Endometrium (tissue), 2 donors: ENCODE data around the gene ASTN1.

Experiments used
- FAIRE-seq: peaks from 2 replicates; lab custom pipeline; 2012; peaks lifted over from hg19 to GRCh38; lab: Jason Lieb, UNC
- donor health status: control.
- donor health status: control.

ASTN1 gene

DNA sequence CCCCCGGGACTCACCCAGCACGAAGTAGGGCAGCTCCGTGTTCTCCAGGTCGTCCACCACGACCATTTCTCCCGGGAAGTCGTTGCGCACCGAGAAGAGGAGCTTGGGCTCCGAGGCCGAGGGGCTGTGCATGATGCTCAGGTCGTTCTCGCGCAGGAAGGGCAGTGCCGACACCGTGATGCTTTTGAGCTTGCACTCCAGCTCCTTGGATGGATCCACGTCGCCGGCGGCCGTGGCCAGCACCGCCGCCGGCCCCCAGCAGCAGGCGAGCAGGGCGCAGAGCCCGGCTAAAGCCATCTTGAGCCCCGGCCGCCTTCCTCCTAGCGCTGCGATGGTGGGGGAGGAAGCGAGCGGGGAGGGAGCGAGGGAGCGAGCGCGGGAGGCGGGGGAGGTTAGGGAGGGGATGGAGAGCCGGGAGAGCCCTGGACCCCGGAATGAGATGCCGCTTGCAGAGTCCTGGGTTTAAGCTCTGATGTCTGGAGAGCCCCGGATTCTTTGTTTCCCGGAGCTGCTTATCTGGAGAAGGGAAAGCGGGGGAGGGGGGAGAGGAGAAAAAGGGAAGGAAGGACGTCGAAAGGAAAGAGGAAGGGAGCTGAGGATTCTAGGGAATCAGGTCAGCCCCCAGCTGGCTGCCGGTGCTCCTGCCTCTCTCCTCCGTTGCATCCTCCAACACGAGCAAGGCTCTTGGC is at the start of gene ASTN1:
Gene ASTN1 (minus strand): TSS at position 333 of the 689 bp plus-strand sequence. CDS start 36 bp downstream, at position 297.
- no peak for FAIRE-seq

DNA sequence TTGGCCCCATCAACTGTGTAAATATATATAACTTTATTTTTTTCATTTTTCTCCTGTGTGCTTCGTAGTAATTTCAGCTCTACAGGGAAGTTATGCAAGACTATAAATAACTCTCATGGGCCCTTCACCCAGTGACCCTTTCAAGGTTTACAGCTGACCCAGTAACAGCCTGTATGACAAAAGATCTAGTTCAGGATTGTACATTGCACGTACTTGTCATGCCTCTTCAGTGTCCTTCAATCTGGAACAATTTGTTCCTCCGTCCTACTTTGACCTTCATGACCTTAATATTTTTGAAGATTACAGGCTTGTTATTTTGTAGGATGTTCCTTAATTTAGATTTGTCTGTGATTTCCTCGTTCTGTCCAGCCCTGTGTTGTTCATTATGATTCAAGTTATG is 46.7 kb upstream of the ASTN1 start:
- FAIRE-seq: no peak

DNA sequence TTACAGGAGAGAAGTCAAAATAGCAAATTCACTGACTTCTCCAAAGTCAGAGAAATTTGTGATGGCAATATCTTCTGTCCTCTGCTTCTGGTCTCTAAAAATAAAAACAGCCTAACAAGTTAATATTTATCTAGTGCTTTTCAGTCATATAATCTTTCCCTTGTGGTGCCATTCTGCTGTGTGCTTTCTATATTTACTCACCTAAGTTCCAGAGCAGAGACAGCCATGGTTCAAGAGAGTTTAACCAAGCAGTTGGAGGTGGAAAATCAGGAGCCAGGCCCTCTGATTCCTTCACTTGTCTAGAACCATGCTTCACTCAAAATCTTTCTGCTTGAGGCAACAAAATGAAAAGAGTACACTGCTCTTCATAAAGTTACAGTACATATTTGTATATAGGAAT is 45.6 kb upstream of the ASTN1 start:
- FAIRE-seq: no peak

DNA sequence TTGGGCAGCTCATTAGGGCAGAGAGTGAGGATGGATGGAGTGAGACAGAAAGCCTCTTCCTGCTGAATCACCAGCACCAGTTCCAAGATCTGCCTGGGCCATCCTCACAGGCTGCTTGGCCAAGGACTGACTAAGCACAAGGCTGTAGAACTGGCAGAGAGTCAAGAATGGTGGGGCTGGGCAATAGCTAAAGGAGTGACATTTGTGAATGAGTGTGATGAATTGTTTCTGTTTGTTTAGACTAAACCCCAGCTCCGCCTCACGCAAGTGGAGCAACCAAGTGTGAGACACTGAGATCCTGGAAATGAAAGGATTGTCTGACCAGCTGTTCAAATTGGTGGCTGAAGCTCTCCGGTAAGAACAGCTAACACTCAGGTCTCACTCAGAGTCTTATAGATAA is 44.8 kb upstream of the ASTN1 start:
- FAIRE-seq: no peak

DNA sequence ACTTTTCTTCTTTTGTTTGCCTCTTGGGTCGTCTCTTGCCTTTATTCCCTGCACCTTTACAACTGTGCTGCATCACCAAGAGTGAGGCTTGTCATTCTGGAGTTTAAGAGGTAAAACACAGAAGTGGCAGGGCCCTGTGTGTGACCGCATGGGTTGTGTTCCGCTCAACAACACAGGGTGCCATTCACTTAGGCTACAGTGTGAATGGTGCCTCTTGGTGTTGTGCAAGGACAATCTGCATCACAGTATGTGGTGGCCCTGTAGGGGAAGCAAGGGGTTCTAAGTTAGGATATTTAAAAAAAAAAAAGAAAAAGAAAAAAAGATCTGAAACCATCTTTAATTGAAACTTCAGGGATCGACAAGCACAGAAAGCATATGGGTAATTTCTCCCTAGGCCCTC is 44.4 kb upstream of the ASTN1 start:
- FAIRE-seq: no peak

DNA sequence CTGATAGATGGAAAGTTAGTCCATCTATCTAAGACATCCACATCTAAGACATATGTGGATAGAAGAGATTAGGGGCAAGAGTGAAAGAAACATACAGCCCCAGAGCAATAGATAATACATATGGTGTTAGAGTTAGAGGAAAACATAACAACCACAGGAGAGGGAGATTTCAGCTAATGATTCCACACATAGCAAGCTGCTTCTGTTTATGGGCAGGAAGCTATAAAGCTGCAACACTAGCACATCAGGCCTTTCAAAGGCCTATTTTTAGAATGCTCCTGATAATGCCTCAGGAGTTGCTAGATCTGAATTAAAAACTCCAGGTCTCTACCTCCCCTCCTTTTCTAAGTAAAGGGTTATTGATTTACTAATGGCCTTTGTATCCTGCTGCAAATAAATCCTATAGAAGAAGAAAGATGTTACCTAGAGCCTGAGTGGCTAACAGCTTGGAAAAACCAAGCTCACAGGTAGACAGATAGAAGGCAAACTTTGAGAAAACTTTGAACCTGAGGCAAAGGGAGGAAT is 42.4 kb upstream of the ASTN1 start:
- FAIRE-seq: no peak

DNA sequence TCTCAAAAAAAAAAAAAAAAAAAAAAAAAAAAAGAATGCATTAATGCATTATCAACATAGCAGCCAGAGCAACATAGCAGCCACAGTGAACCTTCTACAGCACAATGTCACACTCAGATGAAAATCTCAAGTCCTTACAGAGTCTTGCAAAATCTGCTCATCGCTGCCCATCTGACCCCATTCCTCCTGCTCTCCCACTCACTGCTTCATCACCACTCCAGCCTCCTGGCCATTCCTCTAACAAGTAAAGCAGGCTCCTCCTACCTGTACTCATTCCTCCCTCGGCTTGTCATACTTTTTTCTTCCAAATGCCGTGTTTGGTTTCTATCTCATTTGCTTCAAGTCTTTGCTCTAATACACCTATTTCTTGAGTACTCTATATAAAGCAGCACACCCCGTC is 35.8 kb upstream of the ASTN1 start:
- FAIRE-seq: no peak

DNA sequence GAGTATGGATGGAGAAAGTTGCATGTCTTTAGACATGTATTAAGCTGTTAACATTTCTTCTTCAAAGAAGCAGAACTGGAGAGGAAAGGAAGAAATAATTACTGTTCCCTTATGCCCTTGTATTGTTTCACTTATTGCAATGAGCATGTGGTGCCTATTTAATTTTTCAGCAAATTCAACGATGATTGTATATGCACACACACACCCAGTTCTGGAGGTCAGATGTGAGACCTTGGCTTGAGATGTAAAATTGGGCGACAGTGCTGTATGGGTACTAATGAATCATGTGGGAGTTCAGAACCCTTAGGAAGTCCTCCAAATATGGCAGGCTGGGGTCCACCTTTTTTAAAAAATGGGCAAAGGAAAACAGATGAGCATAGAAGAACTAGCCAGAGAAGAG is 33.7 kb upstream of the ASTN1 start:
- FAIRE-seq: no peak

DNA sequence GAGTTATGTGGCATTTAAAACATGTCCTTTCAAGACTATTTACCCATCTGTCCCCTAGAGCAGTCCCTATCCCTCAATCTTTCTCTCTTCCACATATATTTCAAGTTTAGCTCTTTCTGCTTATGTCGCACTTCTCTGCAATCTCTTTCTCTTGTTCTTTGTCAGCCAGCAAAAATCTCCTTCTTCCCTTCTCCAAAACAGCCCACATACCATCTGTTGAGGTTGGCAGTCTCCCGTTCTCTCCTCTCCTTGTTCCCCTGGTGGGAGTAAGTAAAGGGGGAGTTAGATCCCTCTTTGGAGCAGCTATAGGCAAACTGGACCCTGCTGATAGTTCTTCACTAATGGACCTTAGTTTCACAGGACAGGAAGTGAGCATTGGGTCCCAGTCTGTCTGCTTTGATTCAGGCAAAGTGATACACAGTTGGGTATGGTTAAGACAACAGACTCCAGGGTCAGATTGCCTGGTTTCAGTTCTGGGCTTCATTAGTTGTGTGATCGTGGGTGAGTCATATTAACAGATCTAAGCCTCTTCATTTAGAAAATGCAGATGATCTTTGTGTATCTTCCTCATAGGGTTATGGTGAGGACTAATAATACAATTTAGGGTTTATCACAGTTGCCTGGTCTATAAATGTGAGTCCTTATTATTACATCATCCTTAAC is 25.9 kb upstream of the ASTN1 start:
- FAIRE-seq: no peak

DNA sequence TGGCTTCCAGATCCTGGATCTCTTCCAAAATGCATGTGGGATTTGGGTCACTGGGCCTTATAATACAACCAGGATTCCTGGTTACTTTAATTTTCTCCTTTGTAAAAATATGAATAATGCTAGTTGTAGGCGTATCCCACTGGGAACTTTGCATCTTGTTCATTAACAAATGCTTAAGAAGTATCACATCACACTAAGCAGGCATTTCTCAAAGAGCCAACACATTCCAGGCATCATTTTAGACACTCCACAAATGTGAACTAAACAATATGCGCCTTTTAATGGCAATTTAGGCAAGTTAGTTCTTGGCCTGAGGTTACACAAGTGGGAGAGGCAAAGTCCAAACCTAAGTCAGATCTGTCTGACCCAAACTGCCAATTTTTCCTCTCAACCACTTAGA is 22.1 kb upstream of the ASTN1 start:
- no peak for FAIRE-seq

DNA sequence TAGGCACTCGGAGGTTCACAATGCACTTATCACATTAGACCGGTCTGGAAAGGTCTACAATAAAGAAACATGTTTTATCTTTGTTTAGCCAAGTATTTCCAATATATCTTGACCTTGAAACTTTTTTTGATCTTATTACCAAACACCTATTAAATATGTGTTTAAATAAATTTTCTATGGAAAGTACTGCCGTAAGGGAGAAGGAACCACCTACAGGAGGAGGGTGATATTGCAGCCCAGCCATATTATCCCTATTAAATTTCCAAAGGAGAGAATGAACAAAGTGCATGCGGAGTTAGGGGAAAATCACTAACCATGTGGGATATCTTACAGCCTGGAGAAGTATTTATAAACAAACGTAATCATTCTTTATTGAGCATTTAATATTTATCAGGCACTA is 20.7 kb upstream of the ASTN1 start:
- FAIRE-seq: no peak

DNA sequence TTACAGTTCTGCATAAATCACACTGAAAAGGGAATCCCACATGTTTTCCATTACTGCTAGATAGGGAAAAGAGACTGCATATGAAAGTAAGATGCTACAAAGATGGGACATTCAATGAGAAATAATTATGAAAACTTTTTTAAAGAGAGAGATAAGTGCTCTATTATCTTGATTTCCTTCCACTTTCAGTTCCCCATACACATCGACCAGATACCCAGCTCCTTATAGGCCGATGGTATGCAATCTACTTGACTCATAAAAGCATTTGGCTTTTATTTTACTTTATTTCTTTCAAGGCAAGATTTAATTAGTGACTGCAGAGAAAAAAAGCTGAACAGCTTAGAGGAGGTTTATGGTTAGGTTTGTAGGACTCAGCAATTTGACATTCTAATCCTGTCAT is 19.3 kb upstream of the ASTN1 start:
- no peak for FAIRE-seq

DNA sequence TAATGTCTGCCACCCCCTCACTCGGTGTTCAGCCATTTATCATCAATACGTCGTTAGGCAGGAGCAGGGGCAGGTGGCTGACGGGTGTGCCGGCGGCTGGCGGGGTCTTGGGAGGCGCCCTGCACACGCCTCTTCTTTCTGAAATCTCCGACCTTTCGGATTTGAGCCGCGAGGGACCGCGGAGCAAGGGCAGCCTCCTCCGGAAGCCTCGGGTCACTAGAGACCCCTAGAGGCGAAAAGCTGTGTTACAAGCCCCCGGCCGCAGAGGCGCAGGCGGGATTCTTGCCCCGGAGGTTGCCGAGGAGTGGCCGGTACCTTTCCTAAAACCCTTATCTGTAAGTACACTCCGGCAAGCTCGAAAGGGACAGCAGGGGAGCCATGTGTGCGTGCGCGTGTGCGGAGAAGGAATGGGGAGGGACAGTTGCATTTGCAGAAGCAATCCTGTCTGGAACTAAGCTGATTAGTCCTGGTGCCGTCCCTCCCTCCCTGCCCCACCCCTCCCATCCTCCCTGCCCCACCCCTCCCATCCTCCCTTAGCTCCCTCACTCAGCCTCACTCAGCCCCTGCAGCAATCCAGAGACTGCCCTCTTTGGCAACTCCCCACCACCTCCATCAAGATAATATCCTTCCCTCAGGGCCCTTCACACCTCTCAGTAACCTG is 17.2 kb upstream of the ASTN1 start:
- no peak for FAIRE-seq

DNA sequence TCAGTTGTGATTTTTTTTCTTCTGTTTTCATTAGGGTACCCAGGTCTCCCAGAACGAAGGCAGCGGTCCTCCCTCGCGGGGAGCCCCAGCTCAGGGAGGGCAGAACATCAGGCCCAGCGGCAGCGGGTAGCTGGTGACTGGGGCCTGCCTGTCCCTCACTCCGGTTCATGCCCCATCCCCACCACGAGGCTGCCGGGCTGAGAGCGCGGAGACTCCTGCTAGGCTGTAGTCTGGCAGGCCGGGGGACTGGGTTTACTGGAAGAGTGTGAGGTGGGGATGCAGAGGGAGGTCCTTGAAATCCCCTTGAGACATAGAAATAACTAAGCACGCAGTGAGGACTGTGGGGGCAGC is 16.7 kb upstream of the ASTN1 start:
- no peak for FAIRE-seq

DNA sequence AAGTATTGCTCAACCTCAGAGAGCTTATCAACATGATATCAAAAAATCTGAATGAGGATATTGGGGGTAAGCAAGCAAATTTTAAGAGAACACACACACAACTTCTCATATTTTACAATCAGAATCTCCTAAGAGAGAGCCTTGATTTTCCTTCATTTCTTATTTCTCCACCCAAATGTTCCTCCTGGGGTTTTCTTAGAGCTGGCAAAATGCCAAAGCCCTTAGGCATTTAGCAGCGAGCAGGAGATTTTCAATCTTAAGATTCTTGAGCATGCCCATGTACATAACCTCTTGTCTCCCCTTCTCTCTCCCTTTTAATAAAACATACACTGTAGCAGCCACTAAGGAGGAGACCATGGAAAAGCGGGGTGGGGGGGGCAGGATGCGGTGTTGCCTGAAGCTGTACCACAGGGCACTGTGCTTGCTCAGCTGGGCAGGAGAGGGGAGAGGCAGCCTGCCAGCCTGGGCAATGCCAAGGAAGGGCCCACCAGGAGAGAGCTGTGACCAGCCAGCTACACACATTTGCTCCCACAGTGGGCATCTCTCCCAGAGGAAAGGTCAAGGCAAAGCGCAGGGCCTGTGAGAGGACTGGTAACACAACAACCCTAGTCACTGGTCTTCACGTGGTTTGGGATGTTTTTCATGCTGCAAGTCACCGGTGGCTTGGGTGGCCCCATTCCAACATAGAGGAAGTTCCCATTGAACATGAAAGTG is 10.6 kb upstream of the ASTN1 start:
- no peak for FAIRE-seq

DNA sequence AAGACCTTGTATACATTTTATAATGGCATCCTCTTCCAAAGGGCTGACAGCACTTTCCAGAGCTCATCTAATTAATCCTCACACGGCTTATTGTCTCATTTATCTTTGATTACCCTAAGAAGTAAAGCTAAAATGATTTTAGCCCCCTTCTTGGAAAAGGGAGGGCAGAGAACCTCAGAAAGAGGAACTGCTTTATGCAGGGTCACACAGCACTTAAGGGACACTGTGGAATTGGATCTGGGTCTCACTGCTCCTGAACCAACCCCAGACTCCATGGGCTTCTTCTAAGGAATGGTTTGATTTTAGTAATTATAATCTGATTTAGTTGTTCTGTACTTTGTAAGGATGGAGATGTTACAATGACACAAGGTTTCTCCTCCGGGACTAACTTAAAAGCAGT is 9.5 kb upstream of the ASTN1 start:
- FAIRE-seq: no peak

DNA sequence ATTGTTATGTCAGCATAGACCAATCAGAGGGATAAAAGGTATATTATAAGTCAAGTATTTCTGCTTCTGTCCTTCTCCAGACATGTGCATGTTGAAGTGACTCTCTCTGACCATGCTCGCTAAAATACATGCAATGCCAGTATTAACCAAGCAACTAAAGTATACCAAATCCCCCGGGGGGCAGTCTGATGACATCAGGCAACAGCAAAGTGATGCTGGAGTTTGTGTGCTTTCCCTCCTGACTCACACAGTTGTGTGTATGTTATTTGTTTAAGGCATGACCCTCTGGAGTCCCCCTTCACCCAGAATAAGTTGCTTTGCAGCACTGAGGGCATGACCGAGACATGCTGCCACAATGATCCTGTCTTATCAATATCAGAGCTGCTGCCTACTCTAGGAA is 8.4 kb upstream of the ASTN1 start:
- FAIRE-seq: no peak

DNA sequence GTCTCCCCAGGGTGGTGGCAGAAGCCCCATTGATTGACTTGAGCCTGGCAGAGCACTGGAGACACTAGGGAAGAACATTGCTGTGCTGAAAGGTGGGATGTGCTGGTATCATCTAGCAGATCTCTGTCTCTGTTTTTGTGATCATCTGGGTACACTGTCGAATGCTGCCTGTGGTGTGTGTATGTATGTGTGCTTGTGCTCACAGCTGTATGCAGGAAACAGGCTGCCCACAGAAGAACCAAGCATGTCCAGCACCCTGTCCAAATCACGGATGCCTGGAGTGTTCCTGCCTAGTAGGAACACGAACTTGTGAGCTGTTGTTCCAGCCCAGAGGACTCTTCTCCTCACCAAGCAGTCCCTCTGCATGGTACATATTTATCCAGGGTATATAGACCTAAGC is 7.8 kb upstream of the ASTN1 start:
- no peak for FAIRE-seq

DNA sequence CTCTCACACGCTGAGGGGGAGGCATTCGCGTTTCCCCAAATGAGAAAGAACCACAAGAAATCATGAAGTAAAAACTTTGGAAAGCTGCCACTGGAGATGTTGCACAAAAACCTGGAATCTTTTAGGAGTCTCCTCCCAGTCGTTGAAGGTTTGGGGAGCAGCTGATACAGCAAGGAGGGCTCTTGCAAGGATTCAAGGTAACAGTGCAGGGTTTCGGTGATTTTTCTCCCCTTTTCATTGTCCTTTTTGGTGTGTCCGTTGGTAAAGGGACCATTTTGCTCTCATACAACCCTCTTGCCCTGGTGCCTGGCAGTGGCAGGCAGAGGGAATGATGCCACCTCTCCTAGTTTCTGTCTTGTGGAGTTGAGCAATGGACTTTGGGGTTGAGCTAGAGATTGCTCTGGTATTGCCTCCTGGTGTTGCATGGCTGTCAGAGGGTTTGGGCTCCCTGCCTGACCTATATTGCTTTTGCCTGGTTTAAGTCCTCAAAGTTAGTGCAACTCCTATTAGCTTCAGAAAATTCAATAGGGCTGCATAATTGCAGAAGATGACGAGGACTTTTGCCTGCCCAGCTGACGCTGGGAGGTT is 7.1 kb upstream of the ASTN1 start:
- FAIRE-seq: no peak

DNA sequence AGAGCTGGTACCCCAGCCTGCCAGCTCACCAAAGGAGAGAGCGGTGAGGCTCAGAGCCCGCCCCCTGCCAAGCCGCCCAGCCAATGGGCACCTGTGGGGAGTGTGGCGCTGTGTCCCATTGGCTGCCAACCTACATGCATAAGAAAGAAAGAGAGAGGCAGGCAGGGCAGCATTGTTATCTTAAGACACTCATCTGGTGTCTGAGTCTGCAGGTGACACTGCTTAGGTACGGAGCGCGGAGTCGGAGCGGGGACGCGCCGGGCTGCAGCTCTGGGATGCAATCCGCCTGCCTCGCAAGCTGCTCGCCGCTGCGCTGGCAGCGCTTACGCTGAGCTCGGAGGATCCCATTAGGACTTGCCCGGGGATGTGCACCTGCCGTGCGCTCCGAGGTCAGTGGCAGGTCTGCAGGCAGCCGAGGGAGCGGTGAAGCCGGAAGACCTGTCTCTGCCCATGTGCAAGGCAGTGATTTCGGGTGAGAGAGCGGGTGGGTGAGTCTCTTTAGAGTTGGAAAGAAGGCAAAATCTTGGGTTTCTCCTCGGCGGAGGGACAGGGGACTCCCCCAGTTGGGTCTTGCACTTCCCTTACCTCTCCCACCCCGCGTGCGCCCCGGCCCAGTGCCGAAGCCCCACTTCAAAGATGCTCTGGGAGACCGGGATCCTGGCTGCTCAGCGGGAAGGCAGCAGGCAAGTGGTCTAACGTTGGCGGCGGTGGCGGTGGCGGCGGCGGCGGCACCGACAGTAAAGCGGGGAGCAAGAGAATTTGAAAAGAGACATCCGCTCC is 6.4 kb upstream of the ASTN1 start, which contains the start of gene BRINP2:
Gene BRINP2 (plus strand): TSS at position 203 of the 780 bp plus-strand sequence. CDS start 58,919 bp downstream, outside the sequence.
- FAIRE-seq: no peak

DNA sequence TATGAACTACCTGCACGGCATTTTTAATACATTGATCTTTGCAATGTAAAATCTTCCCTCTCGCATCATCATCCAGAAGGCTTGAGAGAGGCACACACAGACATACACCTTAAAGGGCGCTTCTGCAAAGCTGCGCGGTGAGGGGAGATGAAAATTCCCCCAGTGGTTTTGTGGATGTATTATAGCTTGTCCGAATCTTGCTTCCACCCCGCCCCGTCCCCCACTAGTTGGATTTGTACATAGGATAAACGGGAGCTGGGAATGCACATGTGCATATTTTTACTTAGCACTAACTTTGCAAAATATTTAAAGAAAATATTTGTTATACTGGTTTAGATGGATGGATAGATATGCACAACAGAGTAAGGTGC is 542 bp upstream of the ASTN1 start:
- no peak for FAIRE-seq
